Tibial nerve (tissue), 4 donors: ENCODE data around the gene EYS. TPM values are rescaled to one million over a fixed set of nuclear protein-coding genes. Genes with fewer than 3 reads are reported as not detected.
"Not testable (repeated sequence)": the region's sequence is repeated elsewhere in the genome, so short reads cannot be mapped to it uniquely, and the experiment has no call there.

Experiments
- DNase-seq, 2 donors: peaks; one replicate each; pipeline ENCODE4 v3.0.0-alpha.2; 2019; ENCODE audit warnings: low spot score in 2 of 2
- H3K27ac ChIP-seq, 4 donors: fragments of 200-600 bp; sonication (generic) in 3 of 4; one replicate each; pipeline ENCODE4 v1.5.1; 2017 to 2019; ENCODE audit warnings: mild to moderate bottlenecking in 1 of 4
- H3K27me3 ChIP-seq, 2 donors: fragments of 200-600 bp; sonication (generic) in 1 of 2; one replicate each; pipeline versions ENCODE4 v1.5.1 to v1.6.0; 2017 to 2019
- H3K36me3 ChIP-seq, 3 donors: fragments of 200-600 bp; sonication (generic); one replicate each; pipeline ENCODE4 v1.5.1; 2018 to 2019
- H3K4me1 ChIP-seq, 4 donors: fragments of 200-600 bp; sonication (generic) in 3 of 4; one replicate each; pipeline ENCODE4 v1.5.1; 2017 to 2019
- H3K4me3 ChIP-seq, 4 donors: fragments of 200-600 bp; sonication (generic) in 3 of 4; one replicate each; pipeline ENCODE4 v1.5.1; 2017 to 2019; ENCODE audit warnings: mild to moderate bottlenecking in 1 of 4, moderate library complexity in 1 of 4
- H3K9me3 ChIP-seq, 4 donors: fragments of 200-600 bp; sonication (generic) in 3 of 4; one replicate each; pipeline ENCODE4 v1.5.1; 2017 to 2019
- CTCF ChIP-seq, 5 experiments: fragments of 200-600 bp in 3 of 5; fragments of 450-650 bp in 2 of 5; sonication (generic) in 3 of 5; IDR thresholded peaks; one replicate each; pipeline ENCODE4 v1.5.1; 2016 to 2019; ENCODE audit warnings: antibody characterized with exemption in 5 of 5, mild to moderate bottlenecking in 3 of 5, moderate library complexity in 2 of 5
- EP300 ChIP-seq, 2 donors: sonication (generic); formaldehyde crosslinking; IDR thresholded peaks; one replicate each; pipeline ENCODE4 v1.6.1; 2017; ENCODE audit warnings: antibody characterized with exemption in 2 of 2, mild to moderate bottlenecking in 1 of 2
- POLR2A ChIP-seq, 2 donors: fragments of 450-650 bp; IDR thresholded peaks; one replicate each; pipeline ENCODE4 v1.6.1; 2017; ENCODE audit warnings: antibody characterized with exemption in 2 of 2, mild to moderate bottlenecking in 2 of 2, moderate library complexity in 2 of 2
- WGBS, 2 donors: methylation state at CpG; one replicate each; pipeline ENCODE4 v1.1.5; 2018; 5-methylcytosine and 5-hydroxymethylcytosine counted together
- total RNA-seq, 4 donors: library from RNA; depleted of rRNA; stranded (reverse); fragments of >200 nt; gene quantifications; one replicate each; pipeline ENCODE4 v1.1.0, GENCODE V29; 2016

The EYS gene
- total RNA-seq, 4 donors from 2014 or later: under 0.01 to 4.5 (median 0.39) TPM; not detected in 1

GRCh38 chr6:65399355-65400084 lies 307.5 kb downstream of the EYS start:
- Histone ChIP-seq H3K4me3 (no peak overlapping the region), H3K4me1 (no peaks in the 10 kb centered on the region), H3K27ac (no peak overlapping the region), H3K27me3 (no peaks in the 10 kb centered on the region), H3K36me3 (no peaks in the 10 kb centered on the region), H3K9me3 (no peaks in the 10 kb centered on the region)
- 76 to 88% methylated on average over 1 of the region's 1 CpG for WGBS, 2 donors
- TF ChIP-seq CTCF (IDR thresholded peaks at IDR 0.05) (no peak), EP300 (IDR thresholded peaks at IDR 0.05) (no peak), POLR2A (IDR thresholded peaks at IDR 0.05) (no peak)
- no peak for DNase-seq

GRCh38 chr6:65398851-65399250 lies 308.2 kb downstream of the EYS start:
- 93 to 97% methylated on average over 2 of the region's 2 CpGs for WGBS, 2 donors

GRCh38 chr6:65350530-65350929 lies 356.5 kb downstream of the EYS start:
- Histone ChIP-seq H3K36me3 (no peaks in the 10 kb centered on the region), H3K27me3 (no peaks in the 10 kb centered on the region), H3K27ac (no peak overlapping the region), H3K4me3 (no peak overlapping the region), H3K9me3 (no peaks in the 10 kb centered on the region), H3K4me1 (no peaks in the 10 kb centered on the region)
- no peak for TF ChIP-seq EP300 (IDR thresholded peaks at IDR 0.05)
- no peak for TF ChIP-seq POLR2A (IDR thresholded peaks at IDR 0.05)
- TF ChIP-seq CTCF (IDR thresholded peaks at IDR 0.05): no peak
- 82 to 85% methylated on average over 4 of the region's 4 CpGs for WGBS, 2 donors
- no peak for DNase-seq

More at GRCh38 chr6:65398851-65399250, 308.2 kb downstream of the EYS start:
- Histone ChIP-seq H3K9me3 (no peaks in the 10 kb centered on the region), H3K36me3 (no peaks in the 10 kb centered on the region), H3K27ac (no peak overlapping the region), H3K4me1 (no peaks in the 10 kb centered on the region), H3K27me3 (no peaks in the 10 kb centered on the region), H3K4me3 (no peak overlapping the region)
- TF ChIP-seq POLR2A (IDR thresholded peaks at IDR 0.05) (no peak), CTCF (IDR thresholded peaks at IDR 0.05) (no peak), EP300 (IDR thresholded peaks at IDR 0.05) (no peak)
- DNase-seq: no peak

- 88 to 97% methylated on average over 4 to 5 of the region's 10 CpGs for WGBS, 2 donors
- not testable (repeated sequence) for H3K9me3 ChIP-seq, H3K27ac ChIP-seq, H3K4me1 ChIP-seq, H3K36me3 ChIP-seq, H3K4me3 ChIP-seq, H3K27me3 ChIP-seq, DNase-seq
These were observed 404.4 kb downstream of the EYS start for GRCh38 chr6:65302655-65303054.

GRCh38 chr6:65299236-65299635 lies 407.8 kb downstream of the EYS start:
- WGBS, 2 donors: 55 to 72% methylated on average over 2 of the region's 2 CpGs
- TF ChIP-seq POLR2A (IDR thresholded peaks at IDR 0.05) (no peak), CTCF (IDR thresholded peaks at IDR 0.05) (no peak), EP300 (IDR thresholded peaks at IDR 0.05) (no peak)
- no peaks in the 10 kb centered on the region for H3K4me1 ChIP-seq
- no peak overlapping the region for H3K27ac ChIP-seq
- no peaks in the 10 kb centered on the region for H3K9me3 ChIP-seq
- no peaks in the 10 kb centered on the region for H3K27me3 ChIP-seq
- DNase-seq: no peak
- no peak overlapping the region for H3K4me3 ChIP-seq
- H3K36me3 ChIP-seq: no peaks in the 10 kb centered on the region
